ENCODE data around the gene XRCC5.
"Not testable (repeated sequence)": the region's sequence is repeated elsewhere in the genome, so short reads cannot be mapped to it uniquely, and the experiment has no call there.

XRCC5 gene

DNA sequence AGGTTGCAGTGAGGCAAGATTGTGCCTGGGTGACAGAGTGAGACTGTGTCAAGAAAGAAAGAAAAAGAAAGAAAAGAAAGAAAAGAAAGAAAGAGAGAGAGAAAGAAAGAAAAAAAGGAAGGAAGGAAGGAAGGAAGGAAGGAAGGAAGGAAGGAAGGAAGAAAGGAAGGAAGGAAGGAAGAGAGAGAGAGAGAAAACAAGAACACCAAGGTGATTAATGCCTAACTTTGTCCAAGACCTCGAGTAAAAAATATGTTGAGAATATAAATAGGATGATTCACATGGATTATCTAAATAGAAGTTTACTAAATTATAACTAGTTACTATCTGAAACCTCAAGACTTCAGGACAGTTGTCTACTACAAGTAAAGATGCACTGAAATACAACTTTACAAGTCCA lies 34.8 kb upstream of the XRCC5 start:
- H3K27ac ChIP-seq (ENCODE audit: low read depth, low read length), result no peak overlapping the region
- H3K4me1 ChIP-seq (ENCODE audit: control insufficient read depth in 1 of 2, insufficient read depth in 2 of 2, low read length in 2 of 2), result peaks cover 10 to 17% of the 10 kb centered on the region in 2 donors
- H3K9me3 ChIP-seq (ENCODE audit: control insufficient read depth in 1 of 2, low read length in 2 of 2), result no peaks in the 10 kb centered on the region
- H3K9ac ChIP-seq (ENCODE audit: low read depth in 1 of 2, low read length in 2 of 2), result no peak overlapping the region
- no peak overlapping the region for H3K4me3 ChIP-seq (ENCODE audit: low read depth in 1 of 2, low read length in 2 of 2)
- H3K36me3 ChIP-seq (ENCODE audit: control insufficient read depth in 1 of 2, insufficient read depth in 2 of 2, low read length in 2 of 2), result peaks cover 0 to 6% of the 10 kb centered on the region in 2 donors
- H3K27me3 ChIP-seq (ENCODE audit: control insufficient read depth in 1 of 2, insufficient read depth in 2 of 2, low read length in 2 of 2), result no peaks in the 10 kb centered on the region

DNA sequence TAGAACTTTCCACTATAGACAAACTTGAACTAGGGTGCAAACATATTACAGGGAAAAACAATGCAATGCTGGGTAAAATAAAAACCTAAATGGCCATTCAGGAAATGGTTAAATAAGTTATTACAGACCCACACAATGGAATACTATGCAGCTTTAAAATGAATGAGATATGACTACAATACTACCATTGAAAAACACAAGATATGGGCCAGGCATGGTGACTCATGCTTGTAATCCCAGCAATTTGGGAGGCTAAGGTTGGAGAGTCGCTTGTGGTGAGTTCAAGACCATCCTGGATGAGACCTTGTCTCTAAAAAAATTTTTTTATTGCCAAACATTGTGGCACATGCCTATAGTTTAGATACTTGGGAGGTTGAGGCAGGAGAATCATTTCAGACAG lies 34.4 kb upstream of the XRCC5 start:
- no peak overlapping the region for H3K9ac ChIP-seq (ENCODE audit: low read depth in 1 of 2, low read length in 2 of 2)
- no peaks in the 10 kb centered on the region for H3K27me3 ChIP-seq (ENCODE audit: control insufficient read depth in 1 of 2, insufficient read depth in 2 of 2, low read length in 2 of 2)
- H3K4me3 ChIP-seq (ENCODE audit: low read depth in 1 of 2, low read length in 2 of 2), result no peak overlapping the region
- H3K27ac ChIP-seq (ENCODE audit: low read depth, low read length), result no peak overlapping the region
- peaks cover 10 to 17% of the 10 kb centered on the region in 2 donors for H3K4me1 ChIP-seq (ENCODE audit: control insufficient read depth in 1 of 2, insufficient read depth in 2 of 2, low read length in 2 of 2)
- peaks cover 0 to 6% of the 10 kb centered on the region in 2 donors for H3K36me3 ChIP-seq (ENCODE audit: control insufficient read depth in 1 of 2, insufficient read depth in 2 of 2, low read length in 2 of 2)
- H3K9me3 ChIP-seq (ENCODE audit: control insufficient read depth in 1 of 2, low read length in 2 of 2), result no peaks in the 10 kb centered on the region

DNA sequence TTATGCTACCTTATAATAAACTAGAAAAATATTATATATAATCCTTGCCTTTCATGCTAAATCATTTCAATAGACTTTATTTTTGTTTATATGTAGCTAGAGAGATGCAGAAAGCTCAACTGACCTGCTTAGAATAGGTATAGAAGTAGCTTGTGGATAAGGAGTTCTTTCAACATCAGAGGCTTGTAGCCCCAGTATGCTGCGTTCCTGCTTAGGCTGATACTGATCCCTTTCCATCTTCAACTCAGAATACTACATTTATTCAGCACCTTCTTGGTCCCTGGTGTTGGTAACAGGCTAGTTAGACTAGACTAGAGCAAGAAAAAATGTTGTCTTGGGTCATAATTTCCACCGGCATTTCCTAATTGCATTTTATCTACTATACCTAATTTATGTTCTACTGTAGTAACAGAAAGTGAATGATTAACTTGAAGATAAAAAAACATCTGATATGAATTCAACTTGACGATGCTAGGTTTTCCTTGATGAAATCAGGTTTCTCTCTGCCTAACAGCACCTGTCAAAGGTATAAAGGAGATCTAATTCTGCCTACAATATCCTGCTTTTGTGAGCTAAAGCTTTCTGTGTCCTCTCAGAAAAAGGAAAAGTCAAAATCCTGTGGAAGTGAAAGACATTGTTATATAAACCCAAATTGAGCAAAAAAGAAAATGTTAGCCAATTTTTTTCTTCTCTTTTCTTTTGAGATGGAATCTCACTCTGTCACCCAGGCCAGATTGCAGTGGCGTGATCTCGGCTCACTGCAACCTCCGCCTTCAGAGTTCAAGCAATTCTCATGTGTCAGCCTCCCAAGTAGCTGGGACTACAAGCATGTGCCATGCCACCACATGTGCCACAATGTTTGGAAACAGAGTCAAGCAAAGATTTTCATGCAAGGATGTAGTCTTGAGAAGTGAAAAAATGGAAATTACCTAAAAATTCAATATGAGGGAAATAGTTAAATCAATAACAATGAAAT lies 33.4 kb upstream of the XRCC5 start:
- H3K9ac ChIP-seq (ENCODE audit: low read depth in 1 of 2, low read length in 2 of 2), result no peak overlapping the region
- no peaks in the 10 kb centered on the region for H3K27me3 ChIP-seq (ENCODE audit: control insufficient read depth in 1 of 2, insufficient read depth in 2 of 2, low read length in 2 of 2)

DNA sequence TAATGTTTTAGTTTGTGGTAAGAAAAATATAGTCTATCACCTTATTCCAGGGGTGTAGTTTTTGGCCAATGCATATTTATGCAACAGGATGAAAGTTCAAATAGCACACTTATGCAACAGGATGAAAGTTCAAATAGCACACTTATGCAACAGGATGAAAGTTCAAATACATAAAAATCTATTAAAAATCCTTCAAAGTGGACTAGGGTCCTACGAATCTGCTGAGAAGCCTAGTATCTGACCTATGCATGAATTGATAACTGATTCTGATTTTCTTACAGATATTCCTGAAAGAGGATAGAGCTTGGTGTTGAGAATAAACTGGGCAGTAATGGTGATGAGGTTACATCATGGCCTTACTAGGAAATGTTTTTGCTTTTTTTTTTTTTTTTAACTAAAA lies 30.4 kb upstream of the XRCC5 start:
- peak overlapping the region; percentile 56 for H3K27ac ChIP-seq (ENCODE audit: low read depth, low read length)
- H3K9ac ChIP-seq (ENCODE audit: low read depth in 1 of 2, low read length in 2 of 2), result no peak overlapping the region
- no peaks in the 10 kb centered on the region for H3K27me3 ChIP-seq (ENCODE audit: control insufficient read depth in 1 of 2, insufficient read depth in 2 of 2, low read length in 2 of 2)
- H3K36me3 ChIP-seq (ENCODE audit: control insufficient read depth in 1 of 2, insufficient read depth in 2 of 2, low read length in 2 of 2), result peaks cover 0 to 4% of the 10 kb centered on the region in 2 donors
- H3K9me3 ChIP-seq (ENCODE audit: control insufficient read depth in 1 of 2, low read length in 2 of 2), result no peaks in the 10 kb centered on the region
- peaks cover 6 to 30% of the 10 kb centered on the region in 2 donors for H3K4me1 ChIP-seq (ENCODE audit: control insufficient read depth in 1 of 2, insufficient read depth in 2 of 2, low read length in 2 of 2)
- no peak overlapping the region for H3K4me3 ChIP-seq (ENCODE audit: low read depth in 1 of 2, low read length in 2 of 2)

More for the DNA sequence above, 33.4 kb upstream of the XRCC5 start:
- H3K4me3 ChIP-seq (ENCODE audit: low read depth in 1 of 2, low read length in 2 of 2), result peak overlapping the region in 1 of 2 donors; percentile 1
- H3K36me3 ChIP-seq (ENCODE audit: control insufficient read depth in 1 of 2, insufficient read depth in 2 of 2, low read length in 2 of 2), result peaks cover 0 to 6% of the 10 kb centered on the region in 2 donors
- H3K4me1 ChIP-seq (ENCODE audit: control insufficient read depth in 1 of 2, insufficient read depth in 2 of 2, low read length in 2 of 2), result peaks cover 10 to 17% of the 10 kb centered on the region in 2 donors
- H3K9me3 ChIP-seq (ENCODE audit: control insufficient read depth in 1 of 2, low read length in 2 of 2), result no peaks in the 10 kb centered on the region
- H3K27ac ChIP-seq (ENCODE audit: low read depth, low read length), result no peak overlapping the region

DNA sequence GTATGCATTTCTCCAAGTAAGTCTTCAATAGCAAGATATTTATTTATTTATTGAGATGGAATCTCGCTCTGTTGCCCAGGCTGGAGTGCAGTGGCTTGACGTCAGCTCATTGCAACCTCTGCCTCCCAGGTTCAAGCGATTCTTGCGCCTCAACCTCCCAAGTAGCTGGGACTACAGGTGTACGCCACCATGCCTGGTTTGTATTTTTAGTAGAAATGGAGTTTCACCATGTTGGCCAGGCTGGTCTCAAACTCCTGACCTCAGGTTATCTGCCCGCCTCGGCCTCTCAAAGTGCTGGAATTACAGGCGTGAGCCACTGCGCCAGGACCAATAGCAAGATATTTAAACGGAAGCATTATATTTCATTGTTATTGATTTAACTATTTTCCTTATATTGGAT lies 29.1 kb upstream of the XRCC5 start:
- peaks cover 6 to 32% of the 10 kb centered on the region in 2 donors for H3K4me1 ChIP-seq (ENCODE audit: control insufficient read depth in 1 of 2, insufficient read depth in 2 of 2, low read length in 2 of 2)
- H3K27me3 ChIP-seq (ENCODE audit: control insufficient read depth in 1 of 2, insufficient read depth in 2 of 2, low read length in 2 of 2); H3K4me3 ChIP-seq (ENCODE audit: low read depth in 1 of 2, low read length in 2 of 2); H3K27ac ChIP-seq (ENCODE audit: low read depth, low read length); H3K9ac ChIP-seq (ENCODE audit: low read depth in 1 of 2, low read length in 2 of 2); H3K36me3 ChIP-seq (ENCODE audit: control insufficient read depth in 1 of 2, insufficient read depth in 2 of 2, low read length in 2 of 2); H3K9me3 ChIP-seq (ENCODE audit: control insufficient read depth in 1 of 2, low read length in 2 of 2): not testable (repeated sequence)

DNA sequence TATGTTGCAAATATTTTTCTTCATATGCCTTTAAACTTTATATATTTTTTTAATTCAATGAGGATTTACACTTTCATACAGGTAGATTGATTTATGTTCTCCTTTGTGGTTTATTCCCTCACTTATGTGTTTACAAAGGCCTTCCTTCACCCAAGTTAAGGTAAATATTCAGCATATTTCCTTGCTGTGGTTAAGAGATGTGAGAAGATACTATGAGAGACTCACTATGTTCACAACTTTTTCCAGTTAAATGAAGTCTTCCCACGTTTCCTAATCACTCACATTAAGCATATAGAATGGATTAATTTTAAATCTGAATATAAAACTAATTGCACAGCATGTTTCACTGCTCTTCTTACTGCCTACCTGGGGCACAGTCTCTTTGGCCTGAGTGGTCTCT lies 28.1 kb upstream of the XRCC5 start:
- no peaks in the 10 kb centered on the region for H3K36me3 ChIP-seq (ENCODE audit: control insufficient read depth in 1 of 2, insufficient read depth in 2 of 2, low read length in 2 of 2)
- no peak overlapping the region for H3K27ac ChIP-seq (ENCODE audit: low read depth, low read length)
- H3K4me3 ChIP-seq (ENCODE audit: low read depth in 1 of 2, low read length in 2 of 2), result peak overlapping the region; percentile 98 to 99
- H3K4me1 ChIP-seq (ENCODE audit: control insufficient read depth in 1 of 2, insufficient read depth in 2 of 2, low read length in 2 of 2), result peaks cover 3 to 23% of the 10 kb centered on the region in 2 donors
- H3K9ac ChIP-seq (ENCODE audit: low read depth in 1 of 2, low read length in 2 of 2), result peak overlapping the region; percentile 90 to 98
- no peaks in the 10 kb centered on the region for H3K9me3 ChIP-seq (ENCODE audit: control insufficient read depth in 1 of 2, low read length in 2 of 2)
- H3K27me3 ChIP-seq (ENCODE audit: control insufficient read depth in 1 of 2, insufficient read depth in 2 of 2, low read length in 2 of 2), result no peaks in the 10 kb centered on the region

DNA sequence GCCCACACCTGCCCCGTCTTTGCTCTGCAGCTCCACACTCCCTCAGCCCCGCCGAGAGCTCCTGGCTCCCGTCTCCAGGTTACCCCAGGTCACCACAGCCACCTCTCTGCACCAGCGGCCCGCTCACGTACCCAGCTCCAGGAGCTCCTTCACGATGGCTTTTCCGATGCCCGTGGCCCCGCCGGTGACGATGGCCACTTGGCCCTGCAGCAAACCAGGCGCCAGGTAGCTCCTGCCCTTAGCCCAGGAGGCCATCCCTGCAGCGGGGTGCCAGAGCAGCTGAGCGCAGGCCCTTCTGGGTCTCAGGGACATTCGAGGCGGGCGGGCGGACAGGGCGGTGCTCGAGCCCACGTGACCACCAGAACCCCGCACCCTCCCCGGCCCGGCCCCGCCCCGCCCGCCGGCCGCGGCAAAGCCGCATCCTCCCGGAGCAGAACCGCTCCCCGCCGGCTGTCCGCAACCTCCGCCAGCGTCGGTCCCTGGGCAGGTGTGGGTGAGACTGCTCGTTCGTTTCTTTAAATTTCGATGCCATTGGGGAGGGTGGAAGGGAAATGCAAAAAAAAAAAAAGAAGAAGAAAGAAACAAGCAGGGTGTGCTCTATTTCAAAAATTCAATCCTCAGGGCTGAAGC lies 27.5 kb upstream of the XRCC5 start, which contains the start of the genes PECR and TMEM169:
Gene PECR, minus strand, starts transcription at position 323 of the 630 bp plus-strand sequence. Its CDS starts 68 bp downstream, at position 255.
Gene TMEM169, plus strand, starts transcription at position 433 of the 630 bp plus-strand sequence. CDS start 14,045 bp downstream, outside the sequence.
- H3K36me3 ChIP-seq (ENCODE audit: control insufficient read depth in 1 of 2, insufficient read depth in 2 of 2, low read length in 2 of 2), result no peaks in the 10 kb centered on the region
- H3K27ac ChIP-seq (ENCODE audit: low read depth, low read length), result no peak within 1 kb of the TSS
- peak within 1 kb of the TSS; percentile 90 to 98 for H3K9ac ChIP-seq (ENCODE audit: low read depth in 1 of 2, low read length in 2 of 2)
- peak within 1 kb of the TSS; percentile 98 to 99 for H3K4me3 ChIP-seq (ENCODE audit: low read depth in 1 of 2, low read length in 2 of 2)
- peaks cover 7 to 19% of the 10 kb centered on the region in 2 donors for H3K4me1 ChIP-seq (ENCODE audit: control insufficient read depth in 1 of 2, insufficient read depth in 2 of 2, low read length in 2 of 2)
- H3K9me3 ChIP-seq (ENCODE audit: control insufficient read depth in 1 of 2, low read length in 2 of 2), result no peaks in the 10 kb centered on the region
- H3K27me3 ChIP-seq (ENCODE audit: control insufficient read depth in 1 of 2, insufficient read depth in 2 of 2, low read length in 2 of 2), result no peaks in the 10 kb centered on the region

DNA sequence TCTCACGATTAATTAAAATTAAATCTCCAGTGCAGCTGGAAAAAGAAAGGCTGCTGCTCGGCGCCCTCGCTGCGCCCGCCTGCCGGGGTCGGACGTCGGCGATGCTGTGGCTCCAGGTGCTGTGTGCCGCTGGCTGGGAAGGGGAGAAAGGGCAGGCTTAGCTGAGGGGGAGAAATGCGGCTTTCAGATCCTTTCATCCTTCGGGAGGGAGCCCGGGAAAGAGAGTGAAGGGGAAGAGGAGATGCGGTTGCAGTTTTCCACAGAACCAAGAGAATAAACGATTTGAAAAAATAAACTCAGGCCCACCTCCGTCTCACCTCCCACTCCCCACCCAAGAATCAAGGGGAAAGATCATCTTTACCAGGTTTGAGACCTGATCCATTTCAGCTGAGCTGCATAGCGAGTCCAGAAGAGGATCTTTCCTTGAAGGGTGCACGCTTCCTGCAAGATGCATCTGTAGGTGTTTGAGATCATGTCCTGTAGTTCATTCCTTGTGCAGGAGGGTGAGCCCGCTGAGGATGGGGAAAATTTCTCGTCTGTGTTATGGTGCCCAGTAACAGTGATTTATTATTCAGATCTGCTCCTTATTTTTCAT lies 26.9 kb upstream of the XRCC5 start:
- Histone ChIP-seq H3K9ac (ENCODE audit: low read depth in 1 of 2, low read length in 2 of 2) (peak overlapping the region; percentile 69 to 90), H3K27me3 (ENCODE audit: control insufficient read depth in 1 of 2, insufficient read depth in 2 of 2, low read length in 2 of 2) (no peaks in the 10 kb centered on the region), H3K36me3 (ENCODE audit: control insufficient read depth in 1 of 2, insufficient read depth in 2 of 2, low read length in 2 of 2) (no peaks in the 10 kb centered on the region), H3K9me3 (ENCODE audit: control insufficient read depth in 1 of 2, low read length in 2 of 2) (no peaks in the 10 kb centered on the region), H3K27ac (ENCODE audit: low read depth, low read length) (no peak overlapping the region), H3K4me1 (ENCODE audit: control insufficient read depth in 1 of 2, insufficient read depth in 2 of 2, low read length in 2 of 2) (peaks cover 9 to 19% of the 10 kb centered on the region in 2 donors), H3K4me3 (ENCODE audit: low read depth in 1 of 2, low read length in 2 of 2) (peak overlapping the region; percentile 98 to 99)

DNA sequence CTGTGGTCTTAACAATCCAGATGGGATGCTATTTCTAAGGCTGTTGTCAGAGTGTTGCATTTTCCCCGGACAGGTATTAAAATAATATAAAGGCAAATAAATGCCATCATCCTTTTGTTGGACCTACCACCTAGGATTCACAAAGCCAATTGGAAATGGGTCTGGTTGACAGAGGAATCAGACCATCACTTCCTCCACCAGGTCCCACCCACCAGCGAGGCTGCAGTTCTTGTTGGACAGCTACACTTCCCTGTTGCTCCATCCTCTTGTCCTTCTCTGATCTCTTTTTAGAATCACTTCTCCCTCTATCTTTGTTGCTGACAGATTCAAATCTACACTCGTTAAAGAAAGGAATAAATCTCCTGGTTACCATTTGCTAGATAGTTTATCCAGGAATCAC lies 26.3 kb upstream of the XRCC5 start:
- Histone ChIP-seq H3K27ac (ENCODE audit: low read depth, low read length) (no peak overlapping the region), H3K9ac (ENCODE audit: low read depth in 1 of 2, low read length in 2 of 2) (no peak overlapping the region), H3K4me3 (ENCODE audit: low read depth in 1 of 2, low read length in 2 of 2) (peak overlapping the region in 1 of 2 donors; percentile 98), H3K9me3 (ENCODE audit: control insufficient read depth in 1 of 2, low read length in 2 of 2) (no peaks in the 10 kb centered on the region), H3K36me3 (ENCODE audit: control insufficient read depth in 1 of 2, insufficient read depth in 2 of 2, low read length in 2 of 2) (no peaks in the 10 kb centered on the region), H3K4me1 (ENCODE audit: control insufficient read depth in 1 of 2, insufficient read depth in 2 of 2, low read length in 2 of 2) (peaks cover 9 to 19% of the 10 kb centered on the region in 2 donors), H3K27me3 (ENCODE audit: control insufficient read depth in 1 of 2, insufficient read depth in 2 of 2, low read length in 2 of 2) (no peaks in the 10 kb centered on the region)
